Osteocyte (in vitro differentiated cells): ENCODE data around the gene NQO2. TPM values are rescaled to one million over a fixed set of nuclear protein-coding genes. Genes with fewer than 3 reads are reported as not detected.

Experiments used
- DNase-seq: peaks from one replicate; pipeline ENCODE4 v3.0.0; 2021; ENCODE audit warnings: mixed read lengths; ENCODE audit not compliant: unreplicated experiment; ENCODE audit errors: extremely low spot score
- H3K27ac Mint-ChIP-seq: one replicate; pipeline ENCODE4 v1.8.0; 2021; ENCODE audit warnings: mild to moderate bottlenecking, mixed read lengths; ENCODE audit not compliant: unreplicated experiment
- H3K27me3 Mint-ChIP-seq: one replicate; pipeline ENCODE4 v1.8.0; 2021; ENCODE audit warnings: mixed read lengths; ENCODE audit not compliant: unreplicated experiment
- H3K36me3 Mint-ChIP-seq: one replicate; pipeline ENCODE4 v1.8.0; 2021; ENCODE audit warnings: mixed read lengths; ENCODE audit not compliant: unreplicated experiment
- H3K4me1 Mint-ChIP-seq: one replicate; pipeline ENCODE4 v1.8.0; 2021; ENCODE audit warnings: mixed read lengths; ENCODE audit not compliant: unreplicated experiment
- H3K4me3 Mint-ChIP-seq: one replicate; pipeline ENCODE4 v1.8.0; 2021; ENCODE audit warnings: mild to moderate bottlenecking, moderate library complexity, mixed read lengths; ENCODE audit not compliant: unreplicated experiment
- H3K9me3 Mint-ChIP-seq: one replicate; pipeline ENCODE4 v1.8.0; 2021; ENCODE audit warnings: mixed read lengths; ENCODE audit not compliant: unreplicated experiment
- long read RNA-seq: library from polyadenylated mRNA; unstranded; transcript quantifications from one replicate; pipeline ENCODE4 v2.0.0, GENCODE V29; 2021
- total RNA-seq: library from RNA; stranded (reverse); gene quantifications from 2 replicates; pipeline ENCODE4 v1.2.1, GENCODE V29; 2021
- TF ChIP-seq, protein P1 (sequence below): fragments of 200-600 bp; sonication (generic); IDR thresholded peaks from 2 replicates; pipeline ENCODE4 v1.5.0; 2021; ENCODE audit warnings: antibody characterized with exemption, mild to moderate bottlenecking, moderate library complexity

NQO2 gene, protein sequence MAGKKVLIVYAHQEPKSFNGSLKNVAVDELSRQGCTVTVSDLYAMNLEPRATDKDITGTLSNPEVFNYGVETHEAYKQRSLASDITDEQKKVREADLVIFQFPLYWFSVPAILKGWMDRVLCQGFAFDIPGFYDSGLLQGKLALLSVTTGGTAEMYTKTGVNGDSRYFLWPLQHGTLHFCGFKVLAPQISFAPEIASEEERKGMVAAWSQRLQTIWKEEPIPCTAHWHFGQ
- total RNA-seq = 35.5 and 40.1 TPM in 2 replicates
- long read RNA-seq, full-length matches to known transcripts = 43 of 99 reads
- long read RNA-seq, partial matches to known transcripts = 8 of 99 reads
- long read RNA-seq, other reads (novel, unspliced or antisense) = 48 of 99 reads

DNA sequence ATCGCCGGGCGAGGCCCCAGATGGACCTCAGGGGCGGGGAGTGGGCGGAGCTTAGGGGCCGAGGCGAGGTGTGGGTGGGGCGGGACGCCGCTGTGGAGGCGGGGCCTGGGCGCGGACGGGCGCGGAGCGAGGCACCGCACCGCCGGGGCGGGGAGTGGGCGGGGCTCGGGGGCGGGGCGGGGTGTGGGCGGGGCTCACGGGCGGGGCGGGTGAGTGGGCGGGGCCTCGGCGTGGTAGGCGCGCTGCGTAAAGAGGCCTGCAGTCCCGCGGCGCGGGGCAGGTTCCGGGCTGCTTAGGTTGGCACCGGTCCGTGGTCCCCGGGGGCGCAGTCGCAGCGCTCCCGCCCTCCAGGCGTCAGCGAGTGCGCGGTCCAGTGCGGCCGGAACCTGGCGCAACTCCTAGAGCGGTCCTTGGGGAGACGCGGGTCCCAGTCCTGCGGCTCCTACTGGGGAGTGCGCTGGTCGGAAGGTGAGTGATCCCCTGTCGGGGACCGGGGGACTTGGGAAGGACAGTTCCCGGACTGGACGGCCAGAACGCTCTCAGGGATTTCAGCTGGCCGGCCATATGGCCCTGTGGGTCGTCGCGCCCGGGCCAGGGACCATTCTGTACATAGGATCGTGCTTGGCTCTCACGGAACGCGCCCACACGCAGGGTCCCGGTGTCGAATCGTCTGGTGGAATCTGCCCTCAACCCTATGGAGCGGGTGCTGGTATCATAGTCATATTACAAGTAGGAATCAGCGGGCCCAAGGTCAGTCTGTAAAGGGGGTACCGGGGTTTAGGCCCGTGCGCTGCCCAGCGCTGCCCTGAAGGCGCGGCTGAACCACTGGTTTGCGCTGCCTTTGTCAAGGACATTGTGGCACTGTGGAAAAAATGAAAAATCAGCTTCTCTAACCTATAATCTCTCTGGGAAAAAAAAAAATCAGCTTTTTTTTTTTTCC, at the start of gene NQO2:
NQO2 (plus strand) TSS at position 277 of the 940 bp plus-strand sequence. CDS start 6,659 bp downstream, outside the sequence.
- TF ChIP-seq, protein P1, sequence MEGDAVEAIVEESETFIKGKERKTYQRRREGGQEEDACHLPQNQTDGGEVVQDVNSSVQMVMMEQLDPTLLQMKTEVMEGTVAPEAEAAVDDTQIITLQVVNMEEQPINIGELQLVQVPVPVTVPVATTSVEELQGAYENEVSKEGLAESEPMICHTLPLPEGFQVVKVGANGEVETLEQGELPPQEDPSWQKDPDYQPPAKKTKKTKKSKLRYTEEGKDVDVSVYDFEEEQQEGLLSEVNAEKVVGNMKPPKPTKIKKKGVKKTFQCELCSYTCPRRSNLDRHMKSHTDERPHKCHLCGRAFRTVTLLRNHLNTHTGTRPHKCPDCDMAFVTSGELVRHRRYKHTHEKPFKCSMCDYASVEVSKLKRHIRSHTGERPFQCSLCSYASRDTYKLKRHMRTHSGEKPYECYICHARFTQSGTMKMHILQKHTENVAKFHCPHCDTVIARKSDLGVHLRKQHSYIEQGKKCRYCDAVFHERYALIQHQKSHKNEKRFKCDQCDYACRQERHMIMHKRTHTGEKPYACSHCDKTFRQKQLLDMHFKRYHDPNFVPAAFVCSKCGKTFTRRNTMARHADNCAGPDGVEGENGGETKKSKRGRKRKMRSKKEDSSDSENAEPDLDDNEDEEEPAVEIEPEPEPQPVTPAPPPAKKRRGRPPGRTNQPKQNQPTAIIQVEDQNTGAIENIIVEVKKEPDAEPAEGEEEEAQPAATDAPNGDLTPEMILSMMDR = no peak
- DNase-seq = peak; percentile 97
- peaks cover 27% of the 10 kb centered on the region for H3K4me1 Mint-ChIP-seq

DNA sequence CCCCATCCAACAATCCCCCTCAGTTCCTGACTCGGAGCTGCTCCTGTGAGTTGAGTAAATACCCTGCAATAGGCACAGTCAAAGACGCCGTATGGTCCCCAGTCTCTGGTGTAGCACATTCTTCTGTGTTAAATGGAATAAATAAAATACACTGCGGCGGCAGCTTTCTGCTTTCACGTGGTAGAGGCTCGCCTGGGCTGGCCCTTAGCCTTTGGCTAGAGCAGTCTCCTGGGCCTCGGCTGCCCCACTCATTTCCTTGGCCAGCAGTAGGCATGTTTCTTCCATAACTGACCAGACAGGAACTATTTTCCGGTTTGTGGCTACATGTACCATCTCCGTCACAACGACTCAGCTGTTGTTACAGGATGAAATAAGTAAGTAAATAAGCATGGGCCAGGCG, 49.0 kb upstream of the NQO2 start:
- no peaks in the 10 kb centered on the region for H3K27me3 Mint-ChIP-seq
- H3K9me3 Mint-ChIP-seq = no peaks in the 10 kb centered on the region
- H3K36me3 Mint-ChIP-seq = peaks cover 36% of the 10 kb centered on the region
- H3K27ac Mint-ChIP-seq = no peak overlapping the region
- peaks cover 4% of the 10 kb centered on the region for H3K4me1 Mint-ChIP-seq
- peak; percentile 62 for DNase-seq
- no peak overlapping the region for H3K4me3 Mint-ChIP-seq
- TF ChIP-seq, protein P1 = no peak

More for the DNA sequence above, at the start of gene NQO2:
- Mint-ChIP-seq H3K36me3 (peaks cover 7% of the 10 kb centered on the region), H3K27ac (peak within 1 kb of the TSS; percentile 95), H3K9me3 (no peaks in the 10 kb centered on the region), H3K27me3 (no peaks in the 10 kb centered on the region), H3K4me3 (peak within 1 kb of the TSS; percentile 87)

DNA sequence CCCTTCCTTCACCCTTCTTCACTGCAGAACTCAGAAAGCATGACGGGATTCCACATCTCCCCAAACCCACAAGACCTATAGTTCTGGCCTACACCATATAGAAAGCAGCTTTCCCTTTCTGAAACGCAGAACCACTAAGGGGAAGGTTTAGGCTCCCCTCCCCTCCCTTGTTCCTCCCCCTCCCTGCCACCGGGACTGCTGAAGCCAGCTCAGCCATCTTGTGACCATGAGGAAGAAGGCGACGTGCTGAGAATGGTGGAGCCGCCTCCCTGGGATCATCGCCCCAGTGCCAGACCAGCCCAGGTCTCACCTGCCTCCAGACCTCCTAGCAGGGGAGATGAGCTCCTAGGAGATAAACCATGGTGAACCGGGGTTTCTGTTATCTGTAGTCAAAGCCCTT, 48.0 kb upstream of the NQO2 start:
- peaks cover 36% of the 10 kb centered on the region for H3K36me3 Mint-ChIP-seq
- no peaks in the 10 kb centered on the region for H3K27me3 Mint-ChIP-seq
- no peak overlapping the region for H3K4me3 Mint-ChIP-seq
- H3K4me1 Mint-ChIP-seq = peaks cover 4% of the 10 kb centered on the region
- peak; percentile 56 for DNase-seq
- TF ChIP-seq, protein P1 = no peak
- H3K27ac Mint-ChIP-seq = no peak overlapping the region
- no peaks in the 10 kb centered on the region for H3K9me3 Mint-ChIP-seq

DNA sequence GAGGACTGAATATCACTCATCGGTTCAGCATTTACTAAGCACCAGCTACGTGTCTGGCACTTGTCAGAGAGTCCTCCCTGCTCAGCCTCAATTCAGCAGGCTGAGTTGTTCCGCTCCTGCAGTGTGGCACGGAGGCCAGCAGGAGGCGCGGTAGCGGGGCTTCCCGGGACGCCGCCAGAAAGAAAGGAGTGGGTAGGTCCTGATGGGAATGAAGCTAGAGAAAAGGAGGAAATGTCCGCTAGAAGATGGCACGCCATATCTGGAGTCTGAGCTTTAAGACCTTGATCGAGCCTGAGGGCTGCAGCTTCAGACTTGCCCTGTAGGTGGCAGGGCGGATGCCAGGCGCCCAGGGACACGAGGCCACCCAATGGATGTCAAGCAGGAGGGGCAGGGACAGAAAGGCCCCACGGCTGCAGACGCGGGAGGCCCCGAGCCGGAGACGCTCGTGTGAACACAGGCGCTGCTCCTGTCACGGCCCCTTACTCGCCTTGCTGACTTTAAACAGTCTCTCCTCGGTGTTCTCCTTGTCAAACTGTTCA, 47.1 kb upstream of the NQO2 start:
- Mint-ChIP-seq H3K36me3 (peaks cover 34% of the 10 kb centered on the region), H3K27ac (peak overlapping the region; percentile 77), H3K27me3 (no peaks in the 10 kb centered on the region), H3K9me3 (no peaks in the 10 kb centered on the region), H3K4me3 (no peak overlapping the region), H3K4me1 (peaks cover 12% of the 10 kb centered on the region)
- TF ChIP-seq, protein P1 = peak; percentile 95
- peak; percentile 92 for DNase-seq
